ENCODE measurements around the gene FARP1.
A peak's percentile ranks its signal among the peaks of the same experiment; 100 is the strongest.
"Not testable (repeated sequence)": the region's sequence is repeated elsewhere in the genome, so short reads cannot be mapped to it uniquely, and the experiment has no call there.

Gene FARP1

DNA sequence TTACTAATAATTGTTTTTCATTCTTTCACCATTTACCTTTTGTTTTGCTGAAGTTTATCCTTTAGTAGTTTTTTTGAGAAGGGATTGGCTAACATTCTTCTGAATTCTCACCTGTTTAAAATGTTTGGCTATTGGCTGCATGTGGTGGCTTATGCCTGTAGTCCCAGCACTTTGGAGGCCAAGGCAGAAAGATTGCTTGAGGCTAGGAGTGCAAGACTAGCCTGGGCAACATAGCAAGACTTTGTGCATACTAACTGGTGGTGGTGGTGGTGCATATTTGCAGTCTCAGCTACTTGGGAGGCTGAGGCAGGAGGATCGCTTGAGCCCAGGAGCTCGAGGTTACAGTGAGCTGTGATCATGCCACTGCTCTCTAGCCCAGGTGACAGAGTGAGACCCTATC is 61.7 kb downstream of the FARP1 start:
- no peak for DNase-seq

DNA sequence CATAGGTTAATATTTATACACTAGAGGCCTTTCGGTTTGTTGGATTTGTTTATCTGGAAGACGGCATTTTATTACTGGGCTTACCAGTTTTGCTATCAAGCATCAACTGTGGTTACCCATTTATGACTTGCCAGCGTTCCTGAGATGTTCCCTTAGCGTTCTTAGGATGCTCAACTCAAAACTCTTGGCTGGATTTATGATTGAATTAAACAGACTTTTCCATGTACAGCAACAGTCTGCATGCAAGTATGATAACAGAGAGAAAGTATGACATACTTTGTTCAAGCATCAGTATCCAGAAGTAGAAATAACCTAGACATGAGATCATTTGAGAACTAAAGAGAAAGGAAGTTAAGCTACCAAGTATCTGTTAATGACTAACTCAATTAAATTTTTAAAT is 64.1 kb downstream of the FARP1 start:
- no peak for DNase-seq

DNA sequence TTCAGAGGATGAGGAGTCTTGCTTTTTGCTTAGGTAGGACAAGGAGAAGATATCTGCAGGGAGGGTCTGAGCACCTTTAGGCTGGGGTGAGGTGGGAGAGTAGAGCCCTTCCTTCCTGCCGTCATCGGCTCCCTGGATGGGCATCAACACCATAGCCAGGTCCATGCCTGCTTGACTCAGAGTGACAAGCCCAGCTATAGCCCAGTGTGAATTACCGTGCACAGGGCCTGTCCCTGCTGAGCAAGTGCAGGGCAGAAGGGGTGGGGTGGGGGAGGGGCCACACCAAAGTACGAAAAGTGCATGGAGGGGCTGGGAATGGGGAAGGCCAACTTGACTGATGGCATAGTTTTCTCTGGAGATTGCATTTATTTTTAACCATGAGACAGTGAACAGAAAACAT is 64.5 kb downstream of the FARP1 start:
- DNase-seq, result no peak

DNA sequence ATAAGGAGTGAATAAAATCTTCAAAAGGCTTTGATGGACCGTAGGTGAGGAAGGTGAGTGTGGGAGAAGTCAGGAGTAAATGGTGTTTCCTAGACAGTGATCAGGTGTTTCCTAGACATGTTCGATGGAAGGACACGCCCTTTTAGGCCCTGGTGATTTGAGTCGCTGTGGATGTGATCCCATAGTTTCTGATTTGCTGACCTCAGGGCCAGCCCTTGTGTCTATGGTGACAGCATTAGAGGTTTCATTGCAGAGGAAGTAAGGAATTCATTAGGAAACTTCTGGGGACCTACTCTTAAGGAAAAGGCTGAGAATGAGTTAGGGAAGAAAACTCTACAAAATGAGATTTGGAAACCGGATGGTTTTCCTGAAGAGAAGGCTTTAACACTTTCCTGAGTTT is 65.7 kb downstream of the FARP1 start:
- DNase-seq, result no peak

DNA sequence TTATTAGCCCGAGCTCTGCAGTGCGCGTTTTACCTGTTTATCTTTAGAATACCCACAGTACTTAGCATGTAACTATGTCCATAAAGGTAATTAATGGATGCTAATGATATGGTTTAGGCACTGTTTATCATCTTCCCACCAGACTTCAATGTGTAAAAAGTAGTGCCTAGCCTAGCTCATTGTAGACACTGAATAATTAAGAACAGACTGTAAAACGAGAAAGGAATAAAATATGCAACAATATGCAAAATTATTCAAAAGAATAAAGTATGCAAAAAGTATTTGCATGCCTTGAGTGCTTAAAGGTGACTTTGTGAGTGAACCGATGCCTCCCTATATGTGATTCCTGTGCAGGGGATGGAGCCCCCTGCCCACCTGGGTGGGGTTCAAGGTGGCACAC is 69.9 kb downstream of the FARP1 start:
- no peak for DNase-seq

DNA sequence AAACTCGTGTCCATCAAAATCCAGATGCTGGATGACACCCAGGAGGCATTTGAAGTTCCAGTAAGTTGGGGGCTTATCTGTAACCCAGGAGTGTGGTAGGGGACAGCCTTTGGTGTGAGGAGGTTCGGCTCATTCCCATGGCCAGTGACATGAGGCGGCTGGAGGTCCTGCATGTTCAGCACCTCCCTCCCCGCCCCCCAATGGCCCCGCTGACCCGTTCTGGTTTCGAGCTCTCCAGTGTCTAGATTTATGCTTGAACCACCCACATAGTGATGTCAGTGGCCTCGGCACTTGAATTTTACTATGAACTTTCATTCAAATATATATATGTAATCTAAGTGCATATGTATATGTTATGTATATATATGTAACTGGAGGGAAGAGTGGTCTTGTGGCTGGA is 70.5 kb downstream of the FARP1 start:
- DNase-seq, result no peak

DNA sequence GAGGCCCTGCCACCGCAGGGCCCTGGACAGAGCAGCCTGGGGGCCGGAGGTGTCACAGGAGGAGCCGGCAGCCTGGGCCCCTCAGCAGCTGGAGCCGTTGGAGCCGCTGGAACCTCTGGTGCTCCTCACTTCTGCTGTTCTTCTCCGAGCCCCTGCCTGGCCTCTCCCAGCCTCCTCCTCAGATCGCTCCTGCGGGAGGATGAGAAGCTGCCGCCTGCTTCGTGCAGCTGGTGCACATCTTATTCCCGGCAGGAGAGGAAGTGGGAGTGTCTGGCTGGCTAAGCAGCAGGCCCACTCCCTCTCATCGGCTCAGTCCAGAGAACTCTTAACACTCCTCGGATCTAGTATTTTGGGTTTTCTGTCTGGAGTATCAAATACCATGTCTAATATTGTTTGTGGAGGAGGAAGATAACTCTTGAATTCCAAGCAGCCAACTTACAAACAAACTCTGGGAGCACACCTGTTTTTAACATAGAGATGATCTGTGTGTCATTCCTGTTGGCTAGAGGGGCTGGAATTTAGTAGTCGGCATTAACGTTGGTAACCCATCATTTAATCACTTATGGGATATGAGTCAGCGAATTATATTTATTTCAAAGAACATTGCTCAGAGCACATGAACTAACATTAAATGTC is 71.2 kb downstream of the FARP1 start:
- no peak for DNase-seq

DNA sequence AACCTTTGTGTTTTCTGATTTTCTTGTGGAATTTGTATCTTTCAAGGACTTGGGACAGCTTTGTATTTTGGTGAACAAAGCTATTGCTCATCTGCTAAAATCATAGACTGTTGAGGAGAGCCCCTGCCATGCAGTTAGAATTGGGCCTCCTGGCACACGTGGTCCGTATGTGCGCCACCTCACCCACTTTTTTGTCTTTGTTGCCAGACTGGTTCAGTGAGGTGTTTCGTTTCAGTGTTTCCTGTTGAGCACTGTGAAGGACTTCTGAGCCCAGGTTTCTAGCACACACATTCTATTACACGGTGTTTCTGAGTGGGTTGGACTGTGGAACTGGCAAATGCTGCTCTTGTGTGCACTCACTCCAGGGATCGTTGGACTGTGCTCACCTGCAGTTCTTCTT is 71.8 kb downstream of the FARP1 start:
- no peak for DNase-seq

DNA sequence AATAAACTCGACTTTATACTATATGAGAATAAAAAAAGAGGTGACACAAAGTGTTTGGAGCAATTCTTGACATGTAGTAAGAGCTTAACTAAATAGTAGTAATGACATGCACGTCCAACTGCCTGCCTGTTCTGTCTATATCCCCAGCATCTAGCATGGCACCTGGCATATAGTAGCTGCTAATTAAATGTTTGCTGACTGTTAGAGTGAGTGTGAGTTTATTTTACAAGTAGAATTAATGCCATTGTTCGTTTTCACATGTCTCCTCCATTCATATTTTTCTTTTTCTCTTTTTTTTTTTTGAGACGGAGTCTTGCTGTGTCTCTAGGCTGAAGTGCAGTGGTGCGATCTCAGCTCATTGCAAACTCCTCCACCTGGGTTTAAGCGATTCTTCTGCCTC is 72.6 kb downstream of the FARP1 start:
- DNase-seq, result no peak

DNA sequence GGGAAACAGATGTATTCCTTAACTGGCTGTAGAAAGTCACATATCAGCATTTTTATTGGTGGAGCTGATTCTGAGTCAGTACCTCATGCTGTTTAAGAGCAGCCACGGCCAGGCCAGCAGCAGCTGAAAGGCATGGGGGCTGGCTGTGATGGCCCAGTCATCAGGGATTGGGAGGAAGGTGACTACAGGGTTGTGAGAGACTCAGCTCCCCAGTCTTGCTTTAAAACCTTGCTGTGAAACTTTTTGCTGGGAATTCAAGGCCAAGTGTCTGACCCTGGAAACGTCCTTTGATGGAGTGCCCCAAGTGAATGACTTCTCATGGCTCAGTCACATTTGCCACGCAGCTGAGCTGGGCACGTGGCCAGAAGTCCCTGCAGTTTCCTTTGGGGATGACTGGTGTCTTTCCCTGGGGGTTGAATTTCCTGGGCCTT is 73.3 kb downstream of the FARP1 start:
- DNase-seq, result peak in 1 of 2 experiments; percentile 29

DNA sequence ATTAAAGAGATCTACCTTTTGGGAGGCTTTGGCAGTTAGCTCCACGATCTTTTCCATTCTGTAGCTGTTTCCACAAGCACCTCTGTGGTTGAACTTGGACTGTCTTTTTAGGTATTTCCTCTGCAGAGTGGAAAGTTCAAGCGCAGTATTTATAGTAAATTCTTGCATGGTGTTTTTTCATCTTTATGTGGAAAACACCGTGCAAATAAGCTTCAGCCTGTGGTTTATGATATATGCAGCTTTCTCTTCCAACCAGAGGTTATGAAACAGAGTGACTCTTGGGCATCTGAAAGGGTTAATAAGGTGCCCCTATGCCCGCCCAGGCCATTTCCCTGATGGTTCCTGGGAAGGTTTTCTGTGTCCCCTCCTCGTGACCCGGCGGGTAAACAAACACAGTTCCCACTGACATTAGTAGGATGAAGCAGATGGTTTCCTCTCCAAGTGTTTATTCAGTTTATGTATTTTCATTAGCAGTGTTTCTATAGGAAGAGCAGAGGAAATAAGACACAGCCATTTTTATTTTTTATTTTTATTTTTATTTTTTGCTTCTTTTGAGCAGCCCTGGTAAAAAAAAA is 73.9 kb downstream of the FARP1 start:
- no peak for DNase-seq

DNA sequence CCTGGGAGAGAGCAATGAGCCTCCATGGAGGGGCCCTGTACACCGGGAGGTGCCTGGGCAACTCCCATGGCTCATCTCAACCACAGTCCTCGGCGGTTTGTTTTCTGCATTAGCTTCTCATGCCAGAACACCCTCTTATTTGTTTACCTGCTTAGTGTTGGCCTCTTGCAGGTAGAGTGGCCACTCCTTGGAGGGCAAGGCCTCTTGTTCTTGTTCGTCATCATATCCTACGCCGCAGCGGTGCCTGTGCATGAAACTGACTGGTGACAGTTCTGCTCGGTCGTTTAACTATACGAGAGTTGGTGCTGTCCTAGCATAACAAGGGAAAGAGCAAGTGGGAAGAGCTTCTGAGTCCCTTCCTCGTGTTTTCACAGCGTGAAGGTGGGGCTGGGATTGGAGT is 74.7 kb downstream of the FARP1 start:
- no peak for DNase-seq

DNA sequence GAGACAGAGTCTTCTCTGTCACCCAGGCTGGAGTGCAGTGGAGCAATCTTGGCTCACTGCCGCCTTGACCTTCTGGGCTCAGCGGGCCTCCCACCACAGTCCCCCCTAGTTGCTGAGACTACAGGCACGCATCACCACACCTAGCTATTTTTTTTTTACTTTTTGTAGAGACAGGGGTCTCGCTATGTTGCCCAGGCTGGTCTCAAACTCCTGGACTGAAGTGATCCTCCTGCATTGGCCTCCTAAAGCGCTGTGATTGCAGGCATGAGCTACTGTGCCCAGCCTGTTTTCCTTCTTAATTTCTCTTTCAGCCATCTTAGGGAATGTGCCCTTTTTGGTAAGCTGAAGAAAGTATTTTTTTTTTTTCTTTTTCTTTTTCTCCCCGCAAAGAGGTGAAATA is 76.8 kb downstream of the FARP1 start:
- DNase-seq, result no peak

DNA sequence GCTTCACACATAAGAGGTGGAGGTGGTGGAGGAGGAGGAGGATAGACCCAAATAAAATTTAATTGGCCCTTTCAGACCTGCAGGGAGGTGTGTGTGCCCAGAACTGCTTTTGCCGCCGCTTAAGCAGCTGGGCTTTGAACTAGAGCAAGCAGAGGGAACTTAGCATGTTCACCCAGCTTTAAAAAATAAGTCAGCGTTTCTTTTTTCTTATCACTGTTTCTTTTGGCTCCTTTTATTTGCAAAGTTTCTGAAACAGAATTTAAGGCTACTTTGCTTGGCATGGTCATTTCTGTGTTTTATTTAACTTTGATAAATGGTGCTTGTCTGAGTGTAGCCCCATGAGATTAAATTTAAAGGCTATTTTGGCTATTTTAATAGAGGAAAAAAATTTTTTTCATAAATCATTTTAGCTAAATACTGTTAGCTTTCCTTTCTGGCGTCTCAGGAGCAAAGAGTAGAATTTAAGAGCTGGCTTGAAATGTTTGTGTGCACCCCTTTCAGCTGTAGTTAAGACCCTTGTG is 77.4 kb downstream of the FARP1 start:
- DNase-seq, result no peak

DNA sequence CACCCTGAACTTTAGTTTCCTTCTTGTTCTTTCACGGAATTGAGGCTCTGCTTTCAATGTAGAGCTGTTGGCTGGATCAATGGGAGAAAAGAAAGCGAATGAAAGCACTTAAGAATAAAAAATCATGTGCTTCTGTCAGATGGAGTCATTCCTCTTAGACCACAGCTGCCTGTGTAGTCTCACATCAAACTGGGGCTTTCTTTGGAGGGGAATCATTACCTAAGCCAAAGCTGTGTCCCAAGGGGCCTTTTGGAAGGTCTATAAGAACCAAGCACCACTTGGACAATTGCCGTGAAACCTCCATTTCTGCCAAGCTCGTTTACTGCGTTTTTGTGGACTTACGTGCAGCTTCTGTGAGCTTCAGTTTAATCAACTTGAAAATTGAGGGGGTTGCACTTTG is 78.3 kb downstream of the FARP1 start:
- no peak for DNase-seq

DNA sequence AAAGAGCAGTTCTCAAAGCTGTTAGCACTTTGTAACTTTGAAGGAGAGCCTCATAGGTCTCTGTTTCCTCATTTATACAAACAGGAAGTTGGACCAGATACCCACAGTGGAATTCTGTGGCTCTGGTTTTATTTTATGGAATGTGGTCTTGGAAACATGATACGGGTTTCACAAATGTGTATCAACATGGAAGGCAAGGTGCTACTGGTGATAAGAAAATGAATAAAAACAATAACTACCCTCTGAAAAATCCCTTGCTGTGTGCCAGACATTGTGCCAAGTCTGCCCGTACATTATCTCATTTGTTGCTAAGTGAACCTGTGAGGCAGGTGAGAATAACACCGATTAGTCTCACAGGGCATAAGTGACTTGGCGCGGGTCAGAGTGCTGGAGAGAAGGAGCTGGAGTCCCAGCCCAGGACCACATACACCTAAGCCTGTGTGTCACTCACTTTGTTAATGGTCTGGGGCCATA is 79.2 kb downstream of the FARP1 start:
- no peak for DNase-seq

DNA sequence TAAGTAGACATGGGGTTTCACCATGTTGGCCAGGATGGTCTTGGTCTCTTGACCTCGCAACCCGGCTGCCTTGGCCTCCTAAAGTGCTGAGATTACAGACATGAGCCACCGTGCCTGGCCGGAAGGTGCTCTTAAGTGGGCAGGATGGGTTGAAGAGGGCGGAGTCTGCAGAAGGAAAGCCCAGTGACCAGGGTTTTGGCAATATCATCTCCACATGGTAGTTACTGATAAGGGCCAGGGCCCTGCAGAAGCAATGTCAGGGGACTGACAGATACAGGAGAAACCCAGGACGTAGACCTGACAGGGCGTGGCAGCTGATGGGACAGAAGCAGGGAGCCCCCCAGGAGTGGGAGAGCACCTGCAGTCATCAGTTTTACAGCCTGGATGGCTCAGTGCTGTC is 79.9 kb downstream of the FARP1 start:
- no peak for DNase-seq

DNA sequence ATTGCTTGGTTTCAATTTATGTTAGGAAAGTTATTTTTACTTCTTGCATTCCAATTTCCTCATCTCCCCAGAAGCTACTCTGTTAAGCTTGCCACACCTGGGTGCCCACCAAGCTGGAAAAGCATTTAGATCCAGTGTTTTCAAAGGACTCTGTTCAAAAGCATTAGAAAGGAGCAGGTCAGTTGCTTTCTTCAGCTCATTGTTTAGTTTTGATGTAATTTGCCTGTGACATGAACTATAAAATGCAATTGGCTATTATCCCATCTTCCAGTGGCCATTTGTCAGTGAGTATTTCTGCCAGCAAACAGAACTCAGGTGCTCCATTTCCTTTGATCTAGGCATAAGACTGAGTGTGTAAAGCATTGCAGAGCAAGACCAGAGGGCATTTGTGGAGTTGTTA is 80.8 kb downstream of the FARP1 start:
- no peak for DNase-seq

DNA sequence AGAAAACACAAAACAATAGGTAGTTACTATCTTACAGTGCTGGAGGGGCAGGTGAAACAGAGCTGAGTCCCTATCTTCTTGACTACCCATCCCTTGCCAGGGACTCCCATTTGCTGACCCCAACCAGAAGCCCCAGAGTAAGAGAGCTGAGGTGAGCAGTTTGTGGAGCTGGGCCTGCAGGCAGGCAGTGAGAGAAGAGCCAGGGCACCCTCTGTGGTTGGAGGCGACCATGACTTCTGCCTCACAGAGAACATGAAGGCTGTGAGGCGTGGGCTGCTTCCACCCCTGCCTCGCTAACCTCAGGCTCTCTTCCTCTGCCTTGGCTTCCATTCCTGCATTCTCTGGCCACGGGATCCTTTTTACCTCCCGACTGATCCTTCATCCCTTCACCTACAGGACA is 81.7 kb downstream of the FARP1 start:
- DNase-seq, result no peak

DNA sequence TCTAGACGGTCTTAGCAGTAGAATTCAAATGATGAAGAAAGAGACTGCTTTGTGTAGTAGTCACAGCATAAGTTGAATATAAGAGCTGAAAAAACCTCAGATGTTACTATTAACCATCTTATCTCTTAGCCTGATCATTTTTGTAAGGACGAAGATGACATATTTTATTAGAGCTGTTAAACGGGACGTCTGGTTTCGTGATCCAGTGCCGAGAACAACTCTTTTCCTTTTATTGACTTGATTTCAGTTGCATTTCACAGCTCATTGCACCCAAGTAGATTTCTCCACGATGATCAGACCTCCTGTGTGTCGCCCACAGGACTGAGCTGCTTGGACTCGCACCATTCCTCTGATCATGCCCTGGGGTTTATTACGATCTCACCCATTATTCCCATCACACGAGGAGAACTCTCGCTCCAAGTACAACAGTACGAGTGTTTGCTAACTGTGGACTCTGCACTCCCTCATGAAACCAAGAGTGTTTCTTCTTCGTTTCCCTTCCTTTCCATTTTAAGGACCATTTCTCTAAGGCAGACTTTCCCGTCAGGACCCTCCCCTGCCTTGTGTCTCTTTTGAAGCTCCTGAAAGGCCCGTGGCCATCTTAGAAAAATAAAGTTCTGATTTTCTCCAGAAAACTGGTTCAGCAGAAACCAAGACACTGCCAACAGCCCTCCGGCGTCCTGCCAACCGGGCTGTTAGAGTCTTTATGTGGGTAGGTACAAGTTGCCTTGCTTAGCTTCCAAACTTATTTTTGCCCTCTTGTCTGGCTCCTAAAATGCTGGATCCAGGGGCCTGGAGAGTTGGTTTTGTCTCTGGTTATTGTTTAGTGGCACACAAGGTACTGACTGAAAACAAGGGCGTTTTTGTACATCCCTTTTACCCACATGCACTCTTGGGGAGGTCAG is 82.4 kb downstream of the FARP1 start:
- DNase-seq, result no peak

DNA sequence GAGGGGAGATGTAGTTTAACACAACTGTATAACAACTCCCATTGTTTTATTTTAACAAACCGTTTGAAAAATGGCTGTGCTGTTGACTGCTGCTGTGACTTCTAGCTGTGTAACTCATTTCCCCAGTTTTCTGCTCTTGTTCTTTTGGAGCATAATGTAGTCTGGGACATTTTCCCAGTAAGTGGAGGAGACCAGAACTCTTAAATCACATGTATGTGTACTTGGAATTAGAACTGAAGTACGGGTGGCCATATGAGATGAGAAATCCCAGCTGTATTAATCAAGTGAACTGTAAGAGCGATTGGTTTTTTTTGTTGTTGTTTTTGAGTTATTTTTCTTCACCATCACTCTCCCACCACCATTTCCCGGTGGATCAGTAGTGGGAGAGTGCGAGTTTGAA is 83.6 kb downstream of the FARP1 start:
- DNase-seq, result no peak

DNA sequence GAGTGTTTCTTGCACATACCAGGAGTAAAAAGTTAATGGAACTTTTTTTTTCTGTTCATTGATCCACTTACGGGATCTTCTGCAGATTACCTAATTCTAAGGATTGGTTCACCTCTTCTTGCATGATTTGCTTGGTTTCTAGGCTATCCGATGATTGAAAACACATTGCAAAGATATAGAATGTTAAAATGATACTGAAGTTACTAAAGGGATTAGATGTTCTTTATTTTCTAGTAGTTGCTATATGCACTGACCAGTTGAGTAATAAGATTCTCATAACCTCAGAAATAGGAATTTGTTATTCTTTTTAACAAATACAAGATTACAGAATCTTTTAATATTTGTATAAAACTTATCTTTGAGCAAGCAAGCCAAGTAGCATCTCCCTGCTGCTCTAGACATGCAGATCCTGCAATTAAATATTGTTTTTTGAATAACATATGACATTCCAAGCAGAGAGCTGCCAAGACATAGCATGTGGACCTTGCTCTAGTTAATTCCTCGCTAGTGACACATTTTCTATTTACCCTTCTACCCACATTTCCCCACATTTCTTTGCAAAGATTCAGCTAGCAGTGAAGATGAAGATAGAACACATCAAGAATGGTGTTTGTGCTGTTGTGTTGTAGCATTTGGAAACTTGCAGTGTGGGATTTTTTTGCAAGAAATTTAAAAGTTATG is 85.9 kb downstream of the FARP1 start:
- no peak for DNase-seq

DNA sequence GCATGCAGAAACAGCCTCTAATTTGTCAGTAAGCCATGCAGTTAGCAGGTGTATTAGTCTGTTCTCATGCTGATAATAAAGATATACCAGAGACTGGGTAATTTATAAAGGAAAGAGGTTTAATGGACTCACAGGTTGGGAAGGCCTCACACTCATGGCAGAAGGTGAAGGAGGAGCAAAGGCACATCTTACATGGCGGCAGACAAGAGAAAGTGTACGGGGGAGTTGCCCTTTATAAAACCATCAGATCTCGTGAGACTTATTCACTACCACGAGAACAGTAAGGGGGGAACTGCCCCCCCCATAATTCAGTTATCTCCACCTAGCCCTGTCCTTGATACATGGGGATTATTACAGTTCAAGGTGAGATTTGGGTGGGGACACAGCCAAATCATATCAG is 87.9 kb downstream of the FARP1 start:
- DNase-seq, result not testable (repeated sequence)

All from SW 1271 (cell line).